Measurements from ENCODE around the gene TBRG4.

TBRG4 gene

DNA sequence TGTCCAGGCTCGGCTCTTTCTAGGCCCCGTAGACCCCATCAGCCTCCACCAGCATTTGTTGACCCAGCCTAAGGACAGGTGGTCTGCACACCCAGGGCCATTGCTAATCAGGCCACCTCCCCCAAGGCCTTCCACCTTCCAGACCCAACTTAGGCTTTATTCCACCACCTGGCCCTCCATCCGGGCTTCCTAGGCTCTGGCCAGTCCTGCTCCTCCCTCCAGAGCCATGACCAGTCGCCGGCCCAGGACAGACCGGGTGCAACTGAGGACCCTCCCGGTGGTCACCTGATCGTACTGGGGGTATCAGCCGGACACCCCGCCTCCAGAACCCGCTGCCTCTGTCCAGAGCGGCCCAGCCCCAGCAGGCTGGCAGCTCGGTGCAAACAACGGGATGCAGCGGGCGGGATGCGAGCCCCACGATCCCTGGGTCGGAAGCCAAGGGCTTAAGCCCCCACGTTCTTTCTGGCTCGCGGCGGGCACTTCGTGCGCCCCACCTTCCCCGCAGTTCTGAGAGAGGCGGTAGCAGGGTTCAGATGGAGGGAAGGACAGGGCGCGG lies 23.3 kb downstream of the TBRG4 start:
- no peak for DNase-seq

- no peak for DNase-seq
Measured at GRCh38 chr7:45087301-45088145, 24.0 kb downstream of the TBRG4 start.

- DNase-seq, result no peak
Measured at GRCh38 chr7:45086331-45087065, 25.0 kb downstream of the TBRG4 start.

DNA sequence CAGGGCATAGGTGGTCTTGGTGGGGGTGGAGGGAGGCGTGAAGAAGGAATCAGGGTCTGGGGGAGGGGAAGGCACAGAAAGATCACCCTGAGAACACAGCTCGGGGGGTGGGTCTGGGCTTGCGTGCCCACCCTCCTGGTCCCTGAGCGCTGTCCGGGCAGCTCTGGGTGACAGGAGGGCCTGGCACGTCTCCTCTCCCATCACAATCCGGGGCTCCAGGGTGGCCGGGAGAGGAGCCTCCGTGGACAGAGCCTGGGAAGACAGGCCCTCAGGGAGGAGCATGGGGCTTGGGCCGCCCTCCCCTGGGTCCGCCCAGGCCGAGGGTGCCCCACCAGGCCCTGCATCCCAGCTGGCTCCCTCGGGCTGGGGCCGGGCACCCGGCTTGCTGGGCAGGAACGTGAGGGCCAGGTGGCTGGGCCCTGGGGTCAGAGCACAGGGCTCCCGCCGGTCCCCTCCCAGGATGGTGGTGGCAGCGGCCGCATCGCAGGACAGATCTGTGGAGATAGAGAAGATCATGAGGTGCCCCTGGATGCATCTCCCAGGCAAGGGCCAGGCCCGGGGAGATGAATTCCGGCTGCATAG lies 25.8 kb downstream of the TBRG4 start:
- DNase-seq, result no peak

GRCh38 chr7:45084901-45085618 lies 26.4 kb downstream of the TBRG4 start:
- DNase-seq, result no peak

- DNase-seq, result no peak
Measured at GRCh38 chr7:45084336-45084735, 27.2 kb downstream of the TBRG4 start.

GRCh38 chr7:45082831-45083331 lies 28.6 kb downstream of the TBRG4 start:
- DNase-seq, result no peak

DNA sequence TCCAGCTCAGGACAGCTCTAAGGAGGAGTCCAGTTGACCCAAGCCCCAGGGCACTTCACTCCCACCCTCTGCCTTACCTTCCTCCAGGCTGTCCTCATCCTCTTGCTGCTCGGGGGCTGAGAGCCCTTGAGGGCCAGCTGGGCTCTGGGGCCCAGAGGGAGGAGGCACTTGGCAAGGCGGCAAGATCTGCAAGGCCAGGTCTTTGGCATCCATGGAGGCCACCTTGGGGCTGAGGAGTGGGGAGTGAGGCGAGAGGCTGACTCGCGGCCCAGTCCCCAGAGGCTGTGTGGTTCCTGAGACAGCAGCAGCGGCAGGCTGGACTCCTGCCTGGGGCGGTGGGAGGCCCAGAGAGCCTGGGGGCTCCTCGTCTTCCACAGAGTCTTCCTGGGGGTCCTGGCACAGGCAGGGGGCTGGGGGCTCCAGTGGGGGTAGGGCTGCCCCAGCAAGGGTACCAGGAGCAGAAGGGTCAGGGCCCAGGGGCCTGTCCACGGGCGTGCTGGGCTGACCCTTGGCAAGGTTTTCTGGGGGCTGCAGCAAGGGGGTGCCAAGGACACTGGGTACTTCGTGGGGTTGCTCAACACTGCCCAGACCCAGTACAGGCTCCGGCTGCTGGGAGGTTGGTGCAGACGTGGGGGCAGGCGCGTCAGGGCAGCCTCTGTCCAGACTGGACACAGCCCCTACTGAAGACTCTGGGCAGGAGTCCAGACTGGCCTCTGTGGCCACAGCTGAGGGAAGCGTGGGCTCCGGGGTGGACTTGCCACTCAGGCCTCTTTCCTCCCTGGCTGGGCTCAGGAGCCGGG lies 29.3 kb downstream of the TBRG4 start:
- DNase-seq, result no peak

DNA sequence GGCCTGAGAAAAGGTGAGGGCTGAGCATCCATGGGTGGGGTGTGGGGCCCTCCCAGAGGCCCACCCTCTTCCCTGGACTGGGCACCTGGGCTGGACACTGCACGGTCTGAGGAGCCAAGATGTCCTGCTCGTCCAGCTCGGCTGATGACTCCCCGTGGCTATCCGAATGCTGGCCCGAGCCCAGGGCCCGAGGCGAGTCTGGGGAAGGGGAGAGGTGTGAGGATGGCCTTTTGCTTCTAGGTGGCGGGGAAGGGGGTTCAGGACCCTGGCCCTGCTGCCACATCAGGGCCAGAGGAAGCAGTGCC lies 29.9 kb downstream of the TBRG4 start:
- no peak for DNase-seq

GRCh38 chr7:45080958-45081669 lies 30.4 kb downstream of the TBRG4 start:
- DNase-seq, result no peak

DNA sequence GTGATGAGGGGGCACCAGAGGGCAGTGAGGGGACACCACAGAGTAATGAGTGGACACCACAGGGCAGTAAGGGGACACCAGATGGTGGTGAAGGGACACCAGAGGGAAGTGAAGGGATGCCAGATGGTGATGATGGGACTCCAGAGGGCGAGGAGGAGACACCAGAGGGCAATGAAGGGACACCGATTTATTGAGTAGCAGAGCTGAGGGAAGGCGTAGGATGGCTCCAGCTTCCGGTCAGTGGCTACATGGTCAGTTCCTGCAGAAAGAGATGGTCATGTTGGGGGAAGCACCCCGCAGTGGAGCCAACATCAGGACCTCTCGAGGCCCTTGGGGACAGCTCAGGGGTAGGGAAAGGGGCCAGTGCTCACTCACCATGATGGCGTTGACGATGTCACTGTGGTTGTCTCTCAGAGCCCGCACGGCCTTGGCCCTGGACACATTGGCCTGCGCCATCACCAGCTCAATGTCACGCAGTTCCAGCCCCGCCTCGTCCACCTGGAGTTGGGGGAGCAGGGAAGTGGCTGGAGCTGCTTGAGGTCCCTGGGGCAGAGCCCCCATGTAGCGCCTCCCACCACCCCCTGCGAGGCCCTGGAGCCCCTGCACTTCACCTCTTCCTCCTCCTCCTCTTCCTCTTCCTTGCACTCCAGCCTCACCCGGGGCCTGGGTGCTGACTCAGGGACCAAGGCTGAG lies 31.1 kb downstream of the TBRG4 start:
- no peak for DNase-seq

DNA sequence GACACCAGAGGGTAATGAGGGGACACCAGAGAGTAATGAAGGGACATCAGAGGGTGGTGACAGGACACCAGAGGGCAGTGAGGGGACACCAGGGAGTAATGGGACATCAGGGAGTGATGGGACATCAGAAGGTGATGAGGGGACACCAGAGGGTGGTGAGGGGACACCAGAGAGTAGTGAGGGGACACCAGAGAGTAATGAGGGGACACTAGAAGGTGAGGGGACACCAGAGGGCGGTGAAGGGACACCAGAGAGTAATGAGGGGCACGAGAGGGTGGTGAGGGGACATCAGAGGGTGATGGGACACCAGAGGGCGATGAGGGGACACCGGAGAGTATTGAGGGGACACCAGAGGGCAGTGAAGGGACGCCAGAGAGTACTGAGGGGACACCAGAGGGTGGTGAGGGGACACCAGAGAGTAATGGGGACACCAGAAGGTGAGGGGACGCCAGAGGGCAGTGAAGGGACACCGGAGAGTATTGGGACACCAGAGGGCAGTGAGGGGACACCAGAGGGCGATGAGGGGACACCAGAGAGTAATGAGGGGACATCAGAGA lies 33.3 kb downstream of the TBRG4 start:
- no peak for DNase-seq

DNA sequence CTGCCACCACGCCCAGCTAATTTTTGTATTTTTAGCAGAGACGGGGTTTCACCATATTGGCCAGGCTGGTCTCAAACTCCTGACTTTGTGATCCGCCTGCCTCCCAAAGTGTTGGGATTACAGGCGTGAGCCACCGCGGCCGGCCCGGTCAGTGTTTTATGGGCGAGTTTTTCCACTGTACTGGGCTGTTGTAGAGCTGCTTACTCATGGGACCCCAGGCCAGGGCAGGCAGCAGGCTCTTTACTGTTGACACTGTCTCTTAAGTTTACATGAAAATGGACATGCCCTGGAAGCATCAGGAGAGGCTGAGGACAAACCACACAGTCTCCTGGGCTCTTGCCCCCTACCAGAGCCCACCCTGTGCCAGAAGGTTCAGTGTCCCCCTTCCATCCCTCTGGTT lies 33.9 kb downstream of the TBRG4 start:
- no peak for DNase-seq

- no peak for DNase-seq
Measured at GRCh38 chr7:45076946-45077345, 34.6 kb downstream of the TBRG4 start.

- DNase-seq, result no peak
Measured at GRCh38 chr7:45075871-45076796, 35.4 kb downstream of the TBRG4 start.

- DNase-seq, result no peak
Measured at GRCh38 chr7:45075355-45075644, 36.2 kb downstream of the TBRG4 start.

GRCh38 chr7:45074528-45075354 lies 36.8 kb downstream of the TBRG4 start:
- DNase-seq, result no peak

- no peak for DNase-seq
Measured at GRCh38 chr7:45073786-45074527, 37.5 kb downstream of the TBRG4 start.

Measured in central memory CD4-positive, alpha-beta T cell (primary cell).